ENCODE results near the gene NBPF9. TPM values are rescaled to one million over a fixed set of nuclear protein-coding genes. Genes with fewer than 3 reads are reported as not detected.
"Not testable (repeated sequence)": the region's sequence is repeated elsewhere in the genome, so short reads cannot be mapped to it uniquely, and the experiment has no call there.

The NBPF9 gene, protein sequence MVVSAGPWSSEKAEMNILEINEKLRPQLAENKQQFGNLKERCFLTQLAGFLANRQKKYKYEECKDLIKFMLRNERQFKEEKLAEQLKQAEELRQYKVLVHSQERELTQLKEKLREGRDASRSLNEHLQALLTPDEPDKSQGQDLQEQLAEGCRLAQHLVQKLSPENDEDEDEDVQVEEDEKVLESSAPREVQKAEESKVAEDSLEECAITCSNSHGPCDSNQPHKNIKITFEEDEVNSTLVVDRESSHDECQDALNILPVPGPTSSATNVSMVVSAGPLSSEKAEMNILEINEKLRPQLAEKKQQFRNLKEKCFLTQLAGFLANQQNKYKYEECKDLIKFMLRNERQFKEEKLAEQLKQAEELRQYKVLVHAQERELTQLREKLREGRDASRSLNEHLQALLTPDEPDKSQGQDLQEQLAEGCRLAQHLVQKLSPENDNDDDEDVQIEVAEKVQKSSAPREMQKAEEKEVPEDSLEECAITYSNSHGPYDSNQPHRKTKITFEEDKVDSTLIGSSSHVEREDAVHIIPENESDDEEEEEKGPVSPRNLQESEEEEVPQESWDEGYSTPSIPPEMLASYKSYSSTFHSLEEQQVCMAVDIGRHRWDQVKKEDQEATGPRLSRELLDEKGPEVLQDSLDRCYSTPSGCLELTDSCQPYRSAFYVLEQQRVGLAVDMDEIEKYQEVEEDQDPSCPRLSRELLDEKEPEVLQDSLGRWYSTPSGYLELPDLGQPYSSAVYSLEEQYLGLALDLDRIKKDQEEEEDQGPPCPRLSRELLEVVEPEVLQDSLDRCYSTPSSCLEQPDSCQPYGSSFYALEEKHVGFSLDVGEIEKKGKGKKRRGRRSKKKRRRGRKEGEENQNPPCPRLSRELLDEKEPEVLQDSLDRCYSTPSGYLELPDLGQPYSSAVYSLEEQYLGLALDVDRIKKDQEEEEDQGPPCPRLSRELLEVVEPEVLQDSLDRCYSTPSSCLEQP (N-terminal part only)
- 10 to 100 TPM; 18.1 to 29.4 TPM for total RNA-seq

DNA sequence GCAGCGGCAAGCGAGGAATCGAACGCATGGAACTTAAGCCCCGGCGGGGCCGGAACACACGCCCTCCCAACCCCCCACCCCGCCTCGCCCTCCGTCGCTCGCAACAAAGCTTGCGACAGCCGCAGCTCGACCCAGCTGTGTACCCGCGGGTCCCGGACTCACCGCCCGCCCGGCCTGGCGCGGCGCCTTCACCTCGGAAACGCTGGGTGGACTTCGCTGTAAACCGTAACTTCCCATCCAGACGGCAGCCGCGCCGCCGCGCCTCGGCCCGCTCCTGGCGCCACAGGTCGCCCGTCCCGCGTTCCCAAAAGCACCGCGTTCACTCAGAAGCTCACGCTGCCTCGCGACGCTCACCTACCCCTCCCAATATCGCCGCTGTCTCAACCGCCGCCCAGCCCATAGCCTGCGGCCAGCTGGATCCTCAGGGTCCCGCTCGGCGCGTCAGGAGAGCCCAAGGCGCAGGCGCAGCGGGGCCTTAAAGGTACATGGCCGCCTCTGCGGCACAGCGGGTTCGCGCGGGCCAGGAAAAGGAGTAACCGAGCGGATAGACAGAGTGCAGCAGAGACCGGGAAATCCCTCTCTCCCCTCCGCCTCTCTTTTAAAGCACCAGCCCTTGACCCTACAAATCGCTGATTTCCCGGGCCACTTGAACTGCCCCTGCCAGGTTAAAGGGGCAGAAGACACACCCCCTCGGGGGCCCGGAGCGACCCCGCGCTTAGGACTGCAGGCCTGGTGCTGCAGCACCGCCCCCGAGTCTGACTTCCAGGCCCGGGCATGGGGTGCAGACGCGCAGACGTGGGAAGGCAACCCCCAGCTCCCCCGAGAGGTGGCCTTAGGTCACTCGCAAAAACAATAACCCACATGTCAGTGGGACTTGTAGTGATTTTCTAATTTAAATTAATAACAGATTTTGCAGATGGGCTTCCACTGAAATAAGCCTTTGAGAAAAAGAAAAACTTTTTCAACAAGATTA, at the start of gene NBPF9:
TSS of gene NBPF9 (minus strand) at position 443 of the 973 bp plus-strand sequence. CDS start 21,412 bp downstream, outside the sequence.
- H3K4me1 ChIP-seq (ENCODE audit: control insufficient read depth in 1 of 2, low read depth in 2 of 2); H3K36me3 ChIP-seq; H3K9me3 ChIP-seq; ATAC-seq (ENCODE audit: insufficient number of reproducible peaks, low FRiP score, low read depth); DNase-seq (ENCODE audit: low spot score); H3K27me3 ChIP-seq (replicated peaks; ENCODE audit: insufficient read depth): not testable (repeated sequence)
- H3K27ac ChIP-seq = peak within 1 kb of the TSS; percentile 44 to 66
- peak within 1 kb of the TSS; percentile 69 for H3K4me3 ChIP-seq

DNA sequence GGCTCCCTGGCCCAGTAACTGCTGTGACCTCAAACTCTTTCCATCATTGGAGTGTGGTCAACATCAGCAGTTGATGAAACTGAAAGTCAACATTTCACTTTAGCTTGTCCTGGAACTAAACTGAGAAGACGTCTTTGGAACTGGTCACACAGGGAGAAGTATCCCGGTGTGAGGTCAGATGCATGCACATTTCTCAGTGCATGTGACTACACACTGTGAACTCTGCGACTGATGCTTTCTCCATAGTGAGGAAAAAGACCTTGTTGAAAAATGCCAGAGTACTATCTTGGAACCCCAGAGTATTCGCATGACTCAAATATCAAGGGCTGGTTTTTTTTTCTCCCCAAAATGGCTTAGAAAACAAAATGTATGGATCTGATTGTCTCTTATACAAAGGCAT, 46.6 kb upstream of the NBPF9 start:
- ATAC-seq (ENCODE audit: insufficient number of reproducible peaks, low FRiP score, low read depth); H3K36me3 ChIP-seq: not testable (repeated sequence)

DNA sequence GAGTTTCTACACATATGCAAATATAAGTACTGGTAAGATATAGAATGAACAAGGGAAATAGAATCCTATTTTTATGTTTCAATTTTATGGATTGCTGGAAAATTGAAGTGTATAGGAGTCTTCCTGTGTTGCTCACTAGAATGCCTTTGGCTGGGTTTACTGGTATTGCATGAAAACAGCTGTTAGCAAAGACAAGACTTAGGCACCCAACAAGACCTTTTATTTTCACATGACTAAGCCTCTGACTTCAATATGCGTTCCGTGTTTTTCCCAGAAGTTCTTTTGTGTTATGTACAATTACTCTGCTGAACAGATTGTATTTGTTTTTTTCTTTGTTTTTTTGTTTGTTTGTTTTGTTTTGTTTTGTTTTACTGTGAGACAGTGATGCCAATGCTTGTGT, 34.2 kb upstream of the NBPF9 start:
- ATAC-seq (ENCODE audit: insufficient number of reproducible peaks, low FRiP score, low read depth); H3K36me3 ChIP-seq; H3K4me3 ChIP-seq; H3K27ac ChIP-seq; H3K9me3 ChIP-seq; H3K4me1 ChIP-seq (ENCODE audit: control insufficient read depth in 1 of 2, low read depth in 2 of 2); DNase-seq (ENCODE audit: low spot score); H3K27me3 ChIP-seq (replicated peaks; ENCODE audit: insufficient read depth): not testable (repeated sequence)

More for the DNA sequence above, 46.6 kb upstream of the NBPF9 start:
- H3K4me3 ChIP-seq; H3K27me3 ChIP-seq (replicated peaks; ENCODE audit: insufficient read depth); H3K4me1 ChIP-seq (ENCODE audit: control insufficient read depth in 1 of 2, low read depth in 2 of 2); H3K9me3 ChIP-seq; DNase-seq (ENCODE audit: low spot score); H3K27ac ChIP-seq: not testable (repeated sequence)

DNA sequence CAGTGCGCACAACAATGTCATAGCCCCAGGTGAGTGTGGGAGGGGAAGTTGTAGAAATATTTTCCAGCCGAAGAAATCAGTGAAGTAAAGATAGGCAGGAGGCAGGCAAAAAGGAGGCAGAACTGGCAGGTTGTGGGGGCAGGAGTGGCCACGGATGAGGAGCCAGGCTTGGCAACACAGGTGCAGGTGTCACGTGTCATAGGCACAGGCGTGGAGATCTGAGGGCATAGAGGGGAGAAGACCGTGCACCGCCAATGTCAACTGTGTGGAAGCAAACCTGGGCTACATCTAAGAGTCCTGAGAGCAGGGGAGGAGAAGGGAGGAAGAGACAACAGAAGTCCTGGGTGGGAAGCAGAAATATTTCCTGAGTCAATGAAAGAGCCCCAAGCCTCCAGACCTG, 27.6 kb upstream of the NBPF9 start:
- not testable (repeated sequence) for H3K9me3 ChIP-seq; H3K36me3 ChIP-seq; ATAC-seq (ENCODE audit: insufficient number of reproducible peaks, low FRiP score, low read depth); H3K27me3 ChIP-seq (replicated peaks; ENCODE audit: insufficient read depth); DNase-seq (ENCODE audit: low spot score); H3K4me1 ChIP-seq (ENCODE audit: control insufficient read depth in 1 of 2, low read depth in 2 of 2); H3K4me3 ChIP-seq; H3K27ac ChIP-seq

DNA sequence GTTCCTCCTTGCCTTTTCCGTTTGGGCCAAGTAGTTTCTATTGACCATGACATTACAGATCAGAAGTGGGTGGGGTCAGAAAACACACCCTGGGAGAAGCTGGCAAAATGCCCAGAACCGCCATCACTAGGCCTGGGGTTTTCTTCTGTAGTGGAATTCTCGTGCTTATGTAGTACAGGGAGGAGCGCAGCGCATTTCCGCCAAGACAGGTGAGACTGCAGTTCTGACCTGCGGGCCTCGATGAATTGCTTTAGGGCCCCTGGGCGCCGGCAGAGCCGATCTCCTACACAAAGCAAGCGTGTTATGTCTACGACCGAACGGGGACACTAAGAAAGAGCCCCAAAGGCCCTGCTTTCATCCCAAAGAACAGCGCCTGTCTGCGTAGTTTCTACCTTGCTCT, 25.9 kb upstream of the NBPF9 start:
- H3K27me3 ChIP-seq (replicated peaks; ENCODE audit: insufficient read depth); H3K4me1 ChIP-seq (ENCODE audit: control insufficient read depth in 1 of 2, low read depth in 2 of 2); H3K4me3 ChIP-seq; ATAC-seq (ENCODE audit: insufficient number of reproducible peaks, low FRiP score, low read depth); H3K27ac ChIP-seq; H3K36me3 ChIP-seq; DNase-seq (ENCODE audit: low spot score); H3K9me3 ChIP-seq: not testable (repeated sequence)

DNA sequence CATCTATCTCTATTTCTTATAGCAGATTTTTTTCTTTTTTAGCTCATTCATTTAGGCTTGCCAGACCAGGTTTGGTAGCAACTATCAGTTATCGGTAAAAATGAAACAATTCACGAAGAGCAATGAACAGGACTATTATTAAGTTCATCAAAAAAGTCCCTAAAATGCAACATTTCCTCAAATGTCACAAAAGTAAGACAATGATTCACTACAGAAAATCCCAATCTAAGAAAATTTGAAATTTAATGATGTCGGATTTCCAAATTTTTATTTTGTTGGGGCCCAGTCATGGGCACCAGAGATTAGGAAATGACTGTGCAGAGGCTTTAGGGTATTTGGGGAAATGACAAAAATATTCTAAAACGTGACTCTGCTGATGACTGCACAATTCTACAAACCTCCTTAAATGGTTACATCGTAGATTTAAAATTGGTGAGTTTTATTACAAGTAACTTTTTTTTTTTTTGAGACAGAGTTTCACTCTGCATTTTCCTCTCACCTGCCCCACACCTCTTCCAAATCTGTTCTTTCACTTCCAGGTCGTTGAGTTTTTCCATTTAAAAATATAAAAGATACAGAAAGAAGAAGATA, 23.3 kb upstream of the NBPF9 start:
- not testable (repeated sequence) for H3K4me1 ChIP-seq (ENCODE audit: control insufficient read depth in 1 of 2, low read depth in 2 of 2); DNase-seq (ENCODE audit: low spot score); ATAC-seq (ENCODE audit: insufficient number of reproducible peaks, low FRiP score, low read depth)

DNA sequence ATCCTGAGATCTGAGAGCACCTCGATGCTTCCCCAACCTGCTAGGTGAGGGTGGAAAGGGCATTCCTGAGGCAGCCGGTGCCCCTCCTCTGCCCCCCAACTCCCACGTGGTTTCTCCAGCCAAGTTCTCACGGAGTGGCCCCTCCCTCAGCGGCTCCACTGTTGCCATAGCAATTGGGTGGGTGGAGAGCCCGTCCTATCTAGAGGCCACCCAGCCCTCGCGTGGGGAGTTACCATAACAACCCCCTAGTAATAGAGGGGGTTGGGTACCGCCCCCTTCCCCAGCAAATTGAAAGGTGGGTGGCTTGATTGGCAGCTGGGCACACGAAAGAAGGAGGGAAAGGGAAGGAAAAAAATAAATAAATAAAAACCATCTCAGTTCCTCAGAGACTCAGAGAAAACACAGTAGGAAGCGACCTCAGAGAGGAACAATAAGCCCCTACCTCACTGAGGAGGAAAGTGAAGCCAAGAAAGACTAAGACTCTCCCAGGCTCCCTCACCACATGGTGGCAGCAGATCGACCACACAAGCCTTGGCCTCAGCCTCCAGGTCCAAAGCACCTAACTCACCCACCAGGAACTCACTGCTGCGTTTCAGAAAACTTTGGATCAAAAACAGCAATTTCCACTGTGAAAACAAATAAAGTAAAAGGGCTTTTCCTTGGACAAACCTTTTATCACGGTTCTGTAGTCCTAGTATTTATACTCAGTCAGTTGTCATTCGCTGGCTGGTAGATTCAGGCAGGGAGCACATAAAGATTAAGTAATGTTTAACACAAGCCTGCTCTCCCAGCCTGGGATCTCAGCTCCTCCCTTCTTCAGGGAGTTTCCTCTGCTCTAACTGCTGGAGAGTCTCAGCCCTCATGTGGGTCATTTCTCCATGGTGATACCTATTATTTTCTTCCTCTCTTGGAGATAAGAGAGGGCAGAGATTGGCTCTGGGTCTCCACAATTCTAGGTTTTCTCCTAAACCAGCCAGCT, 20.9 kb upstream of the NBPF9 start:
- H3K4me1 ChIP-seq (ENCODE audit: control insufficient read depth in 1 of 2, low read depth in 2 of 2); DNase-seq (ENCODE audit: low spot score); H3K9me3 ChIP-seq; ATAC-seq (ENCODE audit: insufficient number of reproducible peaks, low FRiP score, low read depth); H3K27me3 ChIP-seq (replicated peaks; ENCODE audit: insufficient read depth); H3K27ac ChIP-seq; H3K36me3 ChIP-seq: not testable (repeated sequence)
- H3K4me3 ChIP-seq = peak overlapping the region; percentile 47

More for the DNA sequence above, 23.3 kb upstream of the NBPF9 start:
- H3K36me3 ChIP-seq; H3K4me3 ChIP-seq; H3K27ac ChIP-seq; H3K9me3 ChIP-seq; H3K27me3 ChIP-seq (replicated peaks; ENCODE audit: insufficient read depth): not testable (repeated sequence)

DNA sequence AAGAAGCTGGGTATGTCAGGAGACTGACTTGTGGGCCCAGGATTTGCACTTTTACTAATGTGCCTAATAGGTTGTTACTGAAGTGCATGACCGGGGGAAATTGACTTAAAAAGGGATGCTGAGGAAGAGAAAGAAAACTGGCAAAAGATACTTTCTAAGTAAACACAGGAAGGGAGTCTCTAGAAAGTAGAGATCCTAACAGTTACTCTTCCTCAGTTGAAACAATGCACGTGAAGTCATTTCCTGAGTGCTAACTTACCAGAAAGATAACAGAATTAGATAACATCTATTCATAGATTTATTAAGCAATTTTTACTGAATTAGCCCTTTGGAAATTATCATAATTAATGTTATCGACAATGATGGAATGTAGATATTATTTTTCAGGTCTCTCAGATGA, 9.5 kb upstream of the NBPF9 start:
- not testable (repeated sequence) for ATAC-seq (ENCODE audit: insufficient number of reproducible peaks, low FRiP score, low read depth); H3K27me3 ChIP-seq (replicated peaks; ENCODE audit: insufficient read depth); H3K27ac ChIP-seq; H3K4me3 ChIP-seq; H3K36me3 ChIP-seq; H3K4me1 ChIP-seq (ENCODE audit: control insufficient read depth in 1 of 2, low read depth in 2 of 2); DNase-seq (ENCODE audit: low spot score); H3K9me3 ChIP-seq

DNA sequence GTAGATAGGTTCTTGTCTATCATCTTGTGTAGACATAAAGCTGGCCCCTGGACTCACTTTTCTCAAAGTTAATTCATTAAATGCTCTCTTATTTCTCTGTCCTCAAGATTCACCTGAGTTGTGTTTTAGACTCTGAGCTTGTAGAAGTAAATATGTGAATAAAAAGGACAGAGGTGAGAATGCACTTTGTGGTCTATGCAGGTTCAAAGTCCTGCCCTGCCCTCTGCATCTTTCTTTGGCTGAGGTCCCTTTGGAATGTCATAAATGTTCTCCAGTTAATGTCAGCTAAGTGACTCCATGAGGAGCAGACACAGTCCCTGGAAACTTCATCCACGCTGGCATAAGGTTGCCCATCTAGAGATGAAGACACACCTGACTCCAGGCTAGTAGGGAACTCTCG, 7.0 kb upstream of the NBPF9 start:
- not testable (repeated sequence) for H3K4me3 ChIP-seq; ATAC-seq (ENCODE audit: insufficient number of reproducible peaks, low FRiP score, low read depth); H3K27me3 ChIP-seq (replicated peaks; ENCODE audit: insufficient read depth); H3K4me1 ChIP-seq (ENCODE audit: control insufficient read depth in 1 of 2, low read depth in 2 of 2); DNase-seq (ENCODE audit: low spot score); H3K27ac ChIP-seq; H3K9me3 ChIP-seq; H3K36me3 ChIP-seq

DNA sequence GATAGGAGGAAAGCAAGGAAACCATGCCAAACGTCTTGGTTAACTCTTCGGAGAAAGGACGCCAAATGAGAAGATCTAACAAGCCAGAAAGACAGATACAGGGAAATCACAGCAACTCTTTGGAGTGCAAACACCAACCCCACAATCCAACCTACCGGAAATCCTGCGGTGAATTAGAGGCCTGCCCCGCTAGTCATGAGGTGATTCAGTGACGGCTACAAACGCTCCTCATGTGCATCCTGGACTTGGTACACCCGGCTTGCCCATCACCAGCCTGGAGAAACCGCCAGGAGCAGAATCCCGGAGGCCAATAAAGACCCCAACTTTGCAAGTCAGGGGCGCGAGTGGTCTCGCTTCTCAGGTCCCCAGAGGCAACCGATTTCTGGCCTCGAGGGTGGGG, 777 bp downstream of the NBPF9 start:
- not testable (repeated sequence) for H3K9me3 ChIP-seq; H3K36me3 ChIP-seq; DNase-seq (ENCODE audit: low spot score); ATAC-seq (ENCODE audit: insufficient number of reproducible peaks, low FRiP score, low read depth); H3K4me1 ChIP-seq (ENCODE audit: control insufficient read depth in 1 of 2, low read depth in 2 of 2); H3K27me3 ChIP-seq (replicated peaks; ENCODE audit: insufficient read depth); H3K27ac ChIP-seq
- H3K4me3 ChIP-seq = peak overlapping the region; percentile 58
